Upper lobe of right lung (tissue), 1 donor: ENCODE measurements around the gene FAM168B. TPM values are rescaled to one million over a fixed set of nuclear protein-coding genes. Genes with fewer than 3 reads are reported as not detected.

ENCODE experiments used
- ATAC-seq: fragments of 200-7000 bp; cut with Tn5 transposase; one replicate; pipeline ENCODE4 v1.9.1; 2020; ENCODE audit warnings: mild to moderate bottlenecking, moderate library complexity
- DNase-seq: peaks from one replicate; pipeline ENCODE4 v3.0.0-alpha.2; 2020
- H3K27ac ChIP-seq: fragments of 200-600 bp; one replicate; pipeline ENCODE4 v1.8.0; 2022
- H3K27me3 ChIP-seq: fragments of 200-600 bp; one replicate; pipeline ENCODE4 v1.8.0; 2022; ENCODE audit warnings: mild to moderate bottlenecking
- H3K36me3 ChIP-seq: fragments of 200-600 bp; one replicate; pipeline ENCODE4 v1.8.0; 2022
- H3K4me1 ChIP-seq: fragments of 200-600 bp; one replicate; pipeline ENCODE4 v1.8.0; 2022
- H3K4me3 ChIP-seq: fragments of 200-600 bp; one replicate; pipeline ENCODE4 v1.8.0; 2022; ENCODE audit warnings: mild to moderate bottlenecking
- H3K9me3 ChIP-seq: fragments of 200-600 bp; one replicate; pipeline ENCODE4 v1.8.0; 2022
- intact Hi-C: fragments of 100-400 bp; cut with DNase I; formaldehyde crosslinking; loops from one replicate; pipeline ENCODE4 v1.11.0; 2022
- total RNA-seq: library from RNA; stranded (reverse); fragmentation: NEBNext Ultra II Directional; extraction: Animal tissue kit (Norgen Biotek cat#: 25700); gene quantifications from one replicate; pipeline ENCODE4 v1.2.1, GENCODE V29; 2021
- TF ChIP-seq, protein P1 (sequence below): fragments of 200-600 bp; IDR thresholded peaks from one replicate; pipeline ENCODE4 v1.8.0; 2022; ENCODE audit warnings: antibody characterized with exemption
- donor health status: DM: no; HTN: yes; CAD: no; lungs with severe emphysema.

FAM168B gene
- total RNA-seq, 1 donor from 2014 or later: 77.8 TPM

- DNase-seq (no peak), ATAC-seq (peak; percentile 34)
- H3K27me3 ChIP-seq: peaks cover 29% of the 10 kb centered on the region
- H3K4me3 ChIP-seq: peak overlapping the region; percentile 29
- H3K4me1 ChIP-seq: no peaks in the 10 kb centered on the region
- no peak overlapping the region for H3K27ac ChIP-seq
- TF ChIP-seq, protein P1, sequence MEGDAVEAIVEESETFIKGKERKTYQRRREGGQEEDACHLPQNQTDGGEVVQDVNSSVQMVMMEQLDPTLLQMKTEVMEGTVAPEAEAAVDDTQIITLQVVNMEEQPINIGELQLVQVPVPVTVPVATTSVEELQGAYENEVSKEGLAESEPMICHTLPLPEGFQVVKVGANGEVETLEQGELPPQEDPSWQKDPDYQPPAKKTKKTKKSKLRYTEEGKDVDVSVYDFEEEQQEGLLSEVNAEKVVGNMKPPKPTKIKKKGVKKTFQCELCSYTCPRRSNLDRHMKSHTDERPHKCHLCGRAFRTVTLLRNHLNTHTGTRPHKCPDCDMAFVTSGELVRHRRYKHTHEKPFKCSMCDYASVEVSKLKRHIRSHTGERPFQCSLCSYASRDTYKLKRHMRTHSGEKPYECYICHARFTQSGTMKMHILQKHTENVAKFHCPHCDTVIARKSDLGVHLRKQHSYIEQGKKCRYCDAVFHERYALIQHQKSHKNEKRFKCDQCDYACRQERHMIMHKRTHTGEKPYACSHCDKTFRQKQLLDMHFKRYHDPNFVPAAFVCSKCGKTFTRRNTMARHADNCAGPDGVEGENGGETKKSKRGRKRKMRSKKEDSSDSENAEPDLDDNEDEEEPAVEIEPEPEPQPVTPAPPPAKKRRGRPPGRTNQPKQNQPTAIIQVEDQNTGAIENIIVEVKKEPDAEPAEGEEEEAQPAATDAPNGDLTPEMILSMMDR: no peak
- no peaks in the 10 kb centered on the region for H3K9me3 ChIP-seq
- intact Hi-C loops: no loop called here
- H3K36me3 ChIP-seq: no peaks in the 10 kb centered on the region
These were observed 58.9 kb downstream of the FAM168B start for GRCh38 chr2:131034122-131035051.

DNA sequence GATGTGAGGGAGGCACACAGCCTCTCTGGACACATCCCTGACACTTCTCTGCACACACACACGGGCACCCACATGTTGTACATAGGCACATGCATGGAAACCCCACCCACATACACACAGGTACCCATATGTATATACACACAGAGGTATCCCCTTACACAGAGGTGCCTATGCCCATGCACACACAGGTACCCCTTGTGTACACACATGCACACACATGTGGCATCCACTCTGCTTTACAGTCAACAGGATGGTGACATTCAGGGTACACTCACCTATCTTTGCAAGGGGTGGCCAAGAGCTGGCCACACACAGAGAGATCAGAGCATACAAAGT lies 59.5 kb downstream of the FAM168B start:
- ATAC-seq: no peak
- intact Hi-C loops: no loop called here
- no peak for DNase-seq
- no peak overlapping the region for H3K27ac ChIP-seq
- H3K4me1 ChIP-seq: no peaks in the 10 kb centered on the region
- TF ChIP-seq, protein P1: no peak
- no peak overlapping the region for H3K4me3 ChIP-seq
- no peaks in the 10 kb centered on the region for H3K9me3 ChIP-seq
- H3K27me3 ChIP-seq: peaks cover 29% of the 10 kb centered on the region
- H3K36me3 ChIP-seq: no peaks in the 10 kb centered on the region

GRCh38 chr2:131032393-131032836 lies 60.8 kb downstream of the FAM168B start:
- H3K27ac ChIP-seq: peak overlapping the region; percentile 58
- no peaks in the 10 kb centered on the region for H3K4me1 ChIP-seq
- intact Hi-C loops: no loop called here
- DNase-seq (no peak), ATAC-seq (no peak)
- H3K36me3 ChIP-seq: no peaks in the 10 kb centered on the region
- H3K27me3 ChIP-seq: peaks cover 29% of the 10 kb centered on the region
- no peak overlapping the region for H3K4me3 ChIP-seq
- TF ChIP-seq, protein P1: no peak
- H3K9me3 ChIP-seq: no peaks in the 10 kb centered on the region

DNA sequence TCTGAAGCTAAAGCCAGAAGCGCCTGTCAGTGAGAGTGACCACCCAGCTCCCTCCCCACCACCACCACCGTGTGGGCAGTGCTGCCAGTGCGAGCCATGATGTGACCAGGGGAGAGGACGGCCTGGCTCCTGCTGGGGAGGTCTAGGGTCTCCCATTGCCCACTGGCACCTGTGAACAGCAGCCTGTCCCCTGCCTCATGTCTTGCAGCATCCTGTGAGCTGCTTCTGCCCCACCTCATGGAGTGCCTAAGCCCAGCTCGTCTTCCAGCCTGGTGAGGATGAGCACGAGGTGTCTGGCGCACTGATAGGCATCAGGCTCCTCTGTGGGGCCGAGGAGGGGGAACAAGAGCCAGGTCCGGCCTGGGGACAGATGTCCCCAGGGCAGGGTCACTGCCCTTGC lies 61.4 kb downstream of the FAM168B start:
- DNase-seq (no peak), ATAC-seq (no peak)
- TF ChIP-seq, protein P1: no peak
- H3K4me3 ChIP-seq: no peak overlapping the region
- H3K4me1 ChIP-seq: no peaks in the 10 kb centered on the region
- H3K36me3 ChIP-seq: no peaks in the 10 kb centered on the region
- H3K27me3 ChIP-seq: peaks cover 27% of the 10 kb centered on the region
- no peaks in the 10 kb centered on the region for H3K9me3 ChIP-seq
- intact Hi-C loops: no loop called here
- peak overlapping the region; percentile 58 for H3K27ac ChIP-seq

GRCh38 chr2:131031431-131031841 lies 61.8 kb downstream of the FAM168B start:
- TF ChIP-seq, protein P1: no peak
- Histone ChIP-seq H3K9me3 (no peaks in the 10 kb centered on the region), H3K4me3 (no peak overlapping the region), H3K27me3 (peaks cover 22% of the 10 kb centered on the region), H3K36me3 (no peaks in the 10 kb centered on the region), H3K4me1 (no peaks in the 10 kb centered on the region), H3K27ac (peak overlapping the region; percentile 58)
- intact Hi-C loops: no loop called here
- ATAC-seq (peak; percentile 75), DNase-seq (peak; percentile 65)
